HG03196 (cell line): ENCODE data around the gene SPAG4.

ENCODE experiments used
- ATAC-seq: cut with Tn5 transposase; IDR thresholded peaks from one replicate; pipeline ENCODE4 v1.9.1; 2021; ENCODE audit not compliant: unreplicated experiment

SPAG4 gene

DNA sequence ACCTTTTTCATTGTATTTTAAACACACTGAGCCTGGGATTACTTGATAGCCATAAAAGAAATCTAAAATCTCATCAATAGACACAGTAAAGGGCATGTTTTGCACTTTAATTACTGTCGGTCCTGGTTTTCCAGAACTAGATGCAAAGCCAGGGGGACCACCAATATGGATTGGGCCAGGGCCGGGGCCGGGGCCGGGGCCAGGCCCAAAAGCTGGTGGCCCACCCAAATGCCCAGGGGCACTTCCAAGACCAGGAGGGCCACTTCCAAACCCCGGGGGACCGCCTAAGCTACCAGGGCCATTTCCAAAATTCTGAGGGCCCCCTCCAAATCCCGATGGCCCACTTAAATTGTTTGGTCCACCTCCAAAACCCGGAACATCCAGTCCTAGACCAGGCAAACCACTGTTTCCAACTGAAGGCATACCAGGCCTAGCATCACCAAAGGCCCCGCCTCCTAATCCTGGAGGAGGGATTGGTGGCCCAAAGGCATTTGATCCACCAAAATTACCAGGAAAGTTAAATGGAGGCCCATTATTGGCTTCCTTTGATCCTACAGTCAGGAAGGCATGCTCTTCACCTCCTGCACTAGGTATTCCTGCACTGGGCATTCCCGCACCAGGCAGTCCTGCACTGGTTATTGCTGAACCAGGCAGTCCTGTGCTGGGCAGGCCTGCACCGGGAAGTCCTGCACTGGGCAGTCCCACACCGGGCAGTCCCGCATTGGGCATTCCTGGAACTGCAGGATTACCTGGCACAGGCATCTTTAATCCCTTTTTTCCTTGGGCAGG is 37.2 kb downstream of the SPAG4 start:
- no peak for ATAC-seq

DNA sequence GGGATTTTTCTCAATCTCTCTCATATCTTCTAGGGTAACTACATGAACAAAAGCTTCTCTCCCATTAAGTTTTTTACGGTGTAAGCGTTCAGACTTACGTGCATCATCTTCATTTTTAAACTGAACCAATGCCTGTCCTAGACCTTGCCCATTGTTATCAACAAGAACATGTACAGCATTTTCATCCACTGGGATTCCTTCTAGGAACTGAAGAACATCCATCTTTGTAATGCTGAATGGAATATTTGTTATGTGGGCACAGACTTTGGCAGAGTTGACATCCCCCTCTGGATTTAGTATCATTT is 37.8 kb downstream of the SPAG4 start:
- ATAC-seq = no peak

DNA sequence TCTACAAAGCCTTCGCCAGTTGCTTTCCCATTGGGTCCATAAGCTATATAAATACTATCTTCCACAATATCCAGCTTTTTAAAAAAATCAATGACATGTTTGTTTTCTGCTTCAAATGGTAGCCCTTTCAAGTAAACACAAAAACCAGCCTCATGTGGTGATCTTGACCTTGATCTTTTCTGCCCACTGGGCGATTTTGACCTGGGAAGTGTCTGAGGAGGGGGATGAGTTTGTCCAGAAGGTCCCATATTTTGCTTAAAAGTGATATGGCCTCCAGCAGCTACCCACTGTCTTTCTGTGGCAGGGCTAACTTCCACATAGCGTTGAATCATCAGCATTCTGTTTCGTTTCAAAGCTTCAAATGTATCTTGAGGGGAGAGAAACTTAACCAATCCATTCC is 38.3 kb downstream of the SPAG4 start:
- no peak for ATAC-seq

DNA sequence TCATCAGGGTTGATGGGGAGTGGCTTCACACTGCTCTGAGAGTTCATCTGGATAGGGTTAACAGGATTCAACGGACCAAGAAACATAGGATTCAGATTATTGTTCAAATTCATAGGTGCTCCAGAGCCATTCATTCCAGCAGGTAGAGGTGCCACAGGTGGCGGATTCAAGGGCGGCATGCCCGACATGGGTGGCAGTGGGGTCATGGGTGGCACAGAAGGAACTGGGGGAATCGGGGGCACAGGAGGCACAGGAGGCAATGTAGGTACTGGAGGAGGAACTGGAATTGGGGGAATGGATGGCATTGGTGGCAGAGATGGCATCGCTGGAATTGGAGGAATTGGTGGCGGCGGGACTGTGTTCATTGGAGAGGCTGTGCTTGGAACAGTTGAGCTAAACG is 38.8 kb downstream of the SPAG4 start:
- ATAC-seq = no peak

DNA sequence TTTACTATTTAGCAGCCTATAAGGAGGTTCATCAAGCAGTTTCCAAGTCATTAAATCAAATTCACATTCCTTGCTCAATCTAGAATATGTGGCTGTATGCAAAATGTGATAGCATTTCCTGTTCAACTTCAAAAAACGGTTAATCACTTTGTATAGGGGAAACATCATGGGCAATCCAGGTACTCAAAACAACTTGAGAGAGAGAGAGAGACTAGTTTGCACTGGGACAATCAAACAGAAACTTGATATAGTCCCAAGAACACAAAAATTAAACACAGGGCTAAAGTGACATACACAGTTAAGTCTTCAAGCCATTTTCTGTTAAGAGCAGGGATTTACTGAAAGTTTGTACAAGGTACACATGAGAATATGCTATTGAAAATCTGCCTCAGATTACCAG is 41.6 kb downstream of the SPAG4 start:
- no peak for ATAC-seq

DNA sequence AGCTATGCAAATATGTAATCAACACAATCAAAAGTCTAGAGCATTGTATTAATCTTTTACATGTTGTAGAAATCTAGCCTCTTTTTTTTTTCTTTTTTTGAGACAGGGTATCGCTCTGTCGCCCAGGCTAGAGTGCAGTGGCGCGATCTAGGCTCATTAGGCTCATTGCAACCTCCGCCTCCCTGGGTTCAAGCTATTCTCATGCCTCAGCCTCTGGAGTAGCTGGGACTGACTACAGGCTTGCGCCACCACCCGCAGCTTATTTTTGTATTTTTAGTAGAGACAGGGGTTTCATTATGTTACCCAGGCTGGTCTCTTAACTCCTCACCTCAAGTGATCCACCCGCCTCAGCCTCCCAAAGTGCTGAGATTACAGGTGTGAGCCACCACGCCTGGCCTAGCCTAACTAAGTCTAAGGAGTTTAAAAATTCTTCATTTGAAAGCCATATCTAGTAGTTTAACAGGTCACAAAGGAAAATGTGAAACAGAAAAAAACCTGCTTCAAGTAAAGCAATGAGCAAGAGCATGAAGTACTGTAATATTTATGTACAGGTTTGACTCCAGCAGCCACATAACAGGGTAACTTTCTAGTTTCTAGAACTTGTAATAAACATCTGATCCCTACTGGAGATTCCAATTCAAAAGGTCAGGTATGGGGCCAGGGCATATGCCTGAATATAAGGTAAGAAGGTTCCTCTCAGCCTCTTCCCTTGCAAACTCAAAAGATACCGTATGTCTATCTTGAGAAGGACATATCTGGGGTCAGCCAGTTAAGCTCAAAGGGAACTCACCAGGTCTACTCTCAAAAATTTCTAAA is 44.7 kb downstream of the SPAG4 start:
- ATAC-seq = no peak

DNA sequence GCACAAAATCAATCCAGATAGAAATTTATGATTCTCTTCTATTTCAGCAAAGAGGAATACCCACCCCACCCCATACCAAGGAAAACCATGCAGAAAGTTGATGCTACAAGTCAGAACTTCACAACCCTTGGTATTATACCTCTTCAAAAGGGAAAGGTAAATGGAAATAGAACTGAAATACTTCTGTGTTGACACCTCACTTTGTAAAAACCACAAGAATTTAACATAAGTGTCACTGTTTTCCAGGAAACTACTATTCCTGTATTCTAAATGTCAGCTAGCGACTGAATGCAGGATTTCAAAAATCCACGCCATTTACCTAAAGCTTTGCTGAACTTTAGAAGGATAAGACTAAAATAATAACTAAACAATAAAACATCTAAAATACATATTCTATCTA is 45.4 kb downstream of the SPAG4 start:
- no peak for ATAC-seq

DNA sequence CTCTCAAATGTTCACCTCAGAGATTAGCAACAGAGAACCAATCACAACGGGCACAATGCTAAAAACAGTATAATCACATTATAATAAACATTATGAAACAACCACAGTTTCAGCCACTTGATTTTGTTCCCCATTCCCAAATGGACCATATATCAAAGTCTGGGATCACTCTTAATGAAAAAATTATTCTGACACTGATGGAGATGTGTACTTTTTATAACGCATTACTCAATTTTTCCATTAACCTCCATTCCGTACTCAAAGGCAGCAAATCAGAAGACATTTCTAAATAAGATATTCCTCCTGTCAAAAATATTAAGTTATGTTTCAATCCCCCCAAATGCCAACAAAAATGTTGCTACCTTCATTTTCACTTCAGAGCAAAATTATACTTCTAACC is 46.3 kb downstream of the SPAG4 start:
- ATAC-seq = no peak

DNA sequence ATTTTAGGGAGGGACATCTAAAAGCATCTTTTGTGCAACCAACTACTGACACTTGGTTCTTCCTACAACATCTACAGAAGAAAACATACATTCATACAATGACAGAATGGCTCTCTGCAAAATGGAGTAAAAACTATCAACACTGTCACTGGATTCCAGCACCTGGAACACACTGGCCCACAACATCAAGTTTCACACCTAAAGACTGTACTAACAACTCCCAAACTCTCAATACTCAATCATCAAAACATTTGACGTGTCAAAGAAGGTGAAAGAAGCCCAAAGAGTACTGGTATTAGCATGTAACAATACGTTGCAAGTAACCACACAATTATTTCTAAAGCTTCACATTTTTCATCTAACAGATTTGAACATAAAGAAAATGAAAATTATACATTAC is 46.9 kb downstream of the SPAG4 start:
- ATAC-seq = no peak

DNA sequence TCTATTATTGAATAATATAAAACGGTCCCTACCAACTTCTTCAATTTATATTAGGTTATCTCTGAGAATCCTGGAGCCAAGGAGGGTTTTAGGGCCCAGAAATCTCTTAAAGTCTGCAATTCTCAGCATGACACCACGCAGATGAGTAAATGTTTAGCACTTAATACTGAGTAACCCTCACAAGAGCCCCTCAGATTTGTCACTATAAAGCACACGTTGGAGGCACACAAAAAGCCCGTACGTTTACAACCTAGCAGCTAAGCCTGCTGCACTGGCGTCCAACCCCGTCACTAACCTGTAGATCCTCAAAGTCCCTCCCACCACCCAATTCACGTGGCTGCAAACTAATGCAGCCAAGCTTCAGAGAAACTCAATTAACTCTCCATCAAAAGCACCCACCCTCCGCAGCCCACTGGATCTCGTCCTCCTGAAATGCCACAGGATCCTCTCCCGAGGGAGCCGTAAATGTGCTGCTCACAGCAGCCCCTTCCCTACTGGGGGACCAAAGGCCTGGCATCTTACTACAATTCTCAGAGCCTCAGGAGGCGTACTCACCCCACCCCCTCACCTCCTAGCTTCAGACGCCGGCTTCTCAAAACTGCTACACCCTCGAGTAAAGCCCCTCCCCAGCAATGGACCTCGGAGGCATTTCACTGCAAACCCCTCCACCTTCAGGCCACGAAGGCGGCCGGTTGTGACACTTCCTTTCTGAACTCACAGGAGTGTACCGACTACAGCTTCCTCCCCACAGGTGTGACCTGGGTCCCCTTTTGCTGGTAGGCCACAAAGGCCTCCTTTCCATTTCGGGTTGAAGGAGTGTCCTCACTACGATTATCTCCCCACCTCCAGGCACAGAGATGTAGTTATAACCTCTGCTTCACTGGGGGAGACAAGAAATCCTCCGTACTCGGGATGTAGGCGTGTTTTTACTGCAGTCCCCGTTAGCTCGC is 48.2 kb downstream of the SPAG4 start:
- ATAC-seq = peak; percentile 39

DNA sequence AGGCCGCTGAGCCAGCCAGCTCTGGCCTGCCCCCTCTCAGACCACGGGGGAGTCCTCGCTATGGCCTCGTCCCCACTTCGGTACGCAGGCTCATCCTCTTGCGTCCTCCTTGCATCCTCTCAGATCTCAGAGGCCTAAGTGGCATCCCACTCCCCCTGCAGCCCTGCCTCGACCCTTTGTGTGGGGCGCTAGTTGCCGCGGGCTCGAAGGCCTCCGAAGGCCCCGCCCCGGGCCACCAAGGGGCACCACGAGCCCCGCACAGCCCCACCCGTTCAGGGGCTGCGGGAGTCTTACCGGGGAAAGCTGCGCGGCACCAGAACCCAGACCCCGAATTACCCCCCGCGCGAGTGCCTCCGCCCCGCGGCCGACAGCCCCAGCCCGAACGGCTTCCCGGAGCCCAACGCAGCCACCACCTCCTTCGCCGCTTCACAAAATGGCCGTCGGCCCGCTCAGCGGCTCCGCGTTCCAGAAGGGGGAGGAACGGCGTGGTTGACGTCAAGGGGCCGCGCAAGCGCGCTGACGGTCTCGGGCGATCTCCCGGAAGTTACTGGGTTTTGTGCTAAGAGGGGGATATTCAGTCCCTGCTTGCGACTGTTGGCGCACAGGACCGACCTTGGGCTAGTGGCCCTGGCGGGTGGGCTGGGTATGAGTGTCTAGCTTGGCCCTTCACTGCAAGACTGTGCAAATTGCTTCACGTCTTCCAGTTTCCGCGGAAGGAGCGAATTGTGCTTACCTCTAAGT is 49.0 kb downstream of the SPAG4 start, which contains the start of the genes CPNE1 and RBM12:
TSS of gene CPNE1 (minus strand) at position 435 of the 741 bp plus-strand sequence. CDS start 31,977 bp downstream, outside the sequence.
TSS of gene RBM12 (minus strand) at position 435 of the 741 bp plus-strand sequence. CDS start 9,578 bp downstream, outside the sequence.
- ATAC-seq = peak; percentile 62

DNA sequence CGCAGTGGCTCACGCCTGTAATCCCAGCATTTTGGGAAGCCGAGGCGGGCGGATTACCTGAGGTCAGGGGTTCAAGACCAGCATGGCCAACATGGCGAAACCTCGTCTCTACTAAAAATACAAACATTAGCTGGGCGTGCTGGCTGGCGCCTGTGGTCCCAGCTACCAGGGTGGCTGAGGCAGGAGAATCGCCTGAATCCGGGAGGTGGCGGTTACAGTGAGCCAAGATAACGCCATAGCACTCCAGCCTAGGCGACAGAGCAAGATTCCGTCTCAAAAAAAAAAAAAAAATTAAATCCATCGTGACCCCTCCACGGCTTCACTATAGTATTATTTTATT is 50.3 kb downstream of the SPAG4 start:
- ATAC-seq = no peak

DNA sequence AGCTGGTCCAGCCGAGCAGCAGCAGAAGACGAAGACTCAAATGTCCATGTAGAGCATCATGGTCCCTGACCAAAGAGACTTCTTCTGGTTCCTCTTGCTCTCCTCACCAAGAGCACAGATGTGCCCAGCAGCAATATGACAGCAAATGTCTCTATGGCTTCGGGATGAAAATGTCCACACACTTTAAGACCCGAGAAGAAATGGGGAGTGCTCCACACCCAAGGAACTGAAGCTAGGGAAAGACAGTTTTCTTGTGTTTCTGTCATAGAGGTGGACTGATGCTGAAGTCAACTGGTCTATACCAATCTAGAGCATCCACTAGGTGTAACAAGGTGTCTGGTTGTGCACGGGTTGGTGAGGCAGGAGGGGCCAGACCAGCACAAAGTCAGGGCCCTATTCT is 53.6 kb downstream of the SPAG4 start:
- ATAC-seq = no peak

DNA sequence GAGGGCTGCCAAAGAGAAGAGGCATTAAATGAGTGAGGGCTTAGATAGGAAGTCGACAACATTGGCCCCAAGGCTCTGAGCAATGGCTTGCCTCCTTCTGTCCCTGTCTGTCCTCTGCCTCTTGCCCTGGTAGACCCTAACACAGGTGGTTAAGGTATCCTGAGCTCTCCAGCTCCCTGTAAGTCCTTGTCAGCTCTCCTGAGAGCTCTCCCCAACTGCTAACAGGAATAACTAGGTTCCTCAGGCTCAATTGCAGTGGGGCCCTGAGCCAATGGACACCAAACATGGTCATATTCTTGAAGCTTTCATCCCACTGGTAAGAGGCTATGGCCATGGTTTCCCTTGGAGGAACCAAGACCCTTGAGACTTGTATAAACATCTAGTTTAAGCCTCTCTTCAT is 54.1 kb downstream of the SPAG4 start:
- ATAC-seq = no peak
